Ovary (tissue), 3 donors: Measurements from ENCODE around the gene FHAD1.

ENCODE experiments used
- CTCF ChIP-seq, 3 donors: fragments of 450-650 bp in 2 of 3; fragments of 200-600 bp in 1 of 3; IDR thresholded peaks; one replicate each; pipeline versions ENCODE4 v1.5.1 to v1.8.0; 2016 to 2022; ENCODE audit warnings: antibody characterized with exemption in 3 of 3, mild to moderate bottlenecking in 1 of 3
- POLR2A ChIP-seq: fragments of 450-650 bp; IDR thresholded peaks from one replicate; pipeline ENCODE4 v1.6.1; 2017; ENCODE audit warnings: antibody characterized with exemption, mild to moderate bottlenecking, moderate library complexity
- donor health status: DM: no; HTN: no; CAD: no.

DNA sequence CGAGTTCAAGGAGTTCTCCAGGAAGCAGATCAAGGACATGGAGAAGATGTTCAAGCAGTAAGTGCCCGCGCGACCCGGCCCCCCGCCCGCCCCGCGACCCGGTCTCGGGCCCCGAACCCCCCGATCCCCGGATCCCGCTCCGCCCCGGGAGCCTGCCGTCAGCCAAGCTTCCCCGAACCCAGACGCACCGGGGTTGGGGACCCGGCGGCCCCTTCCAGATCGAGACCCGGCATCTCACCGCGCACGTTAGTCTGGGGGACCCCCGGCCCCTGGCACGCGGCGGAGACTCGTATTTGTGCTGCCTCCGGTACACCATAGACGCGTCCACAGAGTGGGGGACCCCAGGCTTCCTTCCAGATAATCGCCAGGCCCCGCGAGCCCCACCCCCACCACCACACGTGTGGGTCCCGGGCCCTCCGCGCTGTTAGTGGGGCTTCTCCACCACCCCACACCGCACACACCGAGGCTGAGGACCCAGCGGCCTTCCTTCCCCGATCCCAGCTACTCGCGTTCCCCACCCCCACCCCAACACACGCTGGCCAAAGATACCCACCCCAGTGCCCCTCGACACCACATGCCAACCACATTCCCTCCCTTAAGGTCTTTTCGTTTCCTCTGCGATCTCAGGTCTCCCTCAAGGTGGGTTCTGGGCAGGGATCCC is 163.3 kb downstream of the FHAD1 start:
- TF ChIP-seq POLR2A = no peak
- TF ChIP-seq CTCF (IDR thresholded peaks at IDR 0.05) = no peak
